GM19463 (cell line): ENCODE results near the gene ACTR3C.
"Not testable (repeated sequence)": the region's sequence is repeated elsewhere in the genome, so short reads cannot be mapped to it uniquely, and the experiment has no call there.

ENCODE experiments used
- ATAC-seq: cut with Tn5 transposase; IDR thresholded peaks from one replicate; pipeline ENCODE4 v1.9.1; 2021; ENCODE audit warnings: mild to moderate bottlenecking, moderate library complexity; ENCODE audit not compliant: unreplicated experiment

ACTR3C gene

GRCh38 chr7:150285849-150286754 lies 37.2 kb downstream of the ACTR3C start:
- ATAC-seq: peak; percentile 79

GRCh38 chr7:150283608-150284007 lies 39.7 kb downstream of the ACTR3C start:
- ATAC-seq: not testable (repeated sequence)

DNA sequence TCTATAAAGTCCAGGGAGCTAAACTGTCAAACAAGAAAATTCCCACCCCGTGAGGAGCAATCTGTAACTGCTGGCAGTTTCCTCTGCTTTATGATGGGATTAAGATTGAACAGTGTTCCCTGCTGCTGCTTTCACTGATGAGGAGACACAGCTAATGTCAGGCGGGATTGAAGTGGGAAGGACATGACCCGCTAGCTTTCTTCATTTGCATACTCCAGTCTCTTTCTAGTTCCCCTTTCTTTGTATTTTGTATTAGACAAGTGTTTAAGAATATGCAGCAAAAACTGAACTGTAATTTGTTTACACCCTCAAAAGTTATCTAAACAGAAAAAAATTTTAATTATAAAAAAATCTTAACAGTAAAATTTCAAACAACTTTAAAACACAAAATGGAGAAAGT lies 40.2 kb downstream of the ACTR3C start:
- not testable (repeated sequence) for ATAC-seq

- not testable (repeated sequence) for ATAC-seq
Measured at GRCh38 chr7:150281681-150282403, 41.5 kb downstream of the ACTR3C start.

GRCh38 chr7:150278383-150278782 lies 45.0 kb downstream of the ACTR3C start:
- not testable (repeated sequence) for ATAC-seq

DNA sequence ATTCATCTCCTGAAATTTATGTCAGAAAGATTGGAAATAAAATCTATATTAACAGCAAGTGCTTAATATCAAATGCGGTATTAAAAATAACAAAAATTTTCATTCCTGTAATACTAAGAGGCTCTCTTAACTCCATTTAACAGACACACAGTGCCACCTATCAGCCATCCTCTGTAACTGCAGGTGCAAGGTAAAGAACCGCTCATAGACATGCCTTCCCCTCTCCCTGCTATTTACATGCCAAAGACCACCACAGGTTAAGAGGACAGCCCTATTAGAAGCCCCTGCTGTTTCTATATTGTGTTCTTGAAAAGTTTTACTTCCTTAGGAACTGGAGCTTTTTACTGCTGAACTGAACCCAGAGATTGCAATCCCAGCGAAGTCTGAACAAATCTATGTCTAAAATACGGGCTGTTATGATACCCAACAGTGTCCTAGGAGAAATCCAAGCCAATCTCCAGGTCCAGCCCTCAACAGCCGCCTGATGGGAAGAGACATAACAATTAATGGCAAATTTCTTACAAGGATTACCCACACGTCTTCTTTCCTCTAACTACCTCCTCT lies 47.1 kb downstream of the ACTR3C start:
- ATAC-seq: peak; percentile 63

DNA sequence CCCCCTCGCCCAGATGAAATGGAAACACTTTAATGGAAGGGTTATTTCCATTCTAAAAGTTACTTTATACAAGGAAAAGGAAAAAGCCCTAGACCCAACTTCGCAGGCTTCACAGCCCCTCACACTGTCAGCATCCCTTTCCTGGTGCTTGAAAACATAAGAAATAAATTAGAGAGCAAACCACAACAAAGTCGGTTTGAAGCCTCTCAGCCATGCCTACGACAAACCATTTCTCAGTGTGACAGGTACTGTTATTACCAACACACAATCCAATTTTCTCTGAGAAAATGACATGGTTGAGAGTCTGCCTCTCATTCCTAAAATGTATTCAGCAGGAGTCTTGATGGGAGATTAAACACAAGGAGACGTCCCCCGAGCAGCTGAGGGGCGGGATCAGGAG lies 51.4 kb downstream of the ACTR3C start:
- not testable (repeated sequence) for ATAC-seq

GRCh38 chr7:150270101-150270824 lies 53.1 kb downstream of the ACTR3C start:
- ATAC-seq: not testable (repeated sequence)

DNA sequence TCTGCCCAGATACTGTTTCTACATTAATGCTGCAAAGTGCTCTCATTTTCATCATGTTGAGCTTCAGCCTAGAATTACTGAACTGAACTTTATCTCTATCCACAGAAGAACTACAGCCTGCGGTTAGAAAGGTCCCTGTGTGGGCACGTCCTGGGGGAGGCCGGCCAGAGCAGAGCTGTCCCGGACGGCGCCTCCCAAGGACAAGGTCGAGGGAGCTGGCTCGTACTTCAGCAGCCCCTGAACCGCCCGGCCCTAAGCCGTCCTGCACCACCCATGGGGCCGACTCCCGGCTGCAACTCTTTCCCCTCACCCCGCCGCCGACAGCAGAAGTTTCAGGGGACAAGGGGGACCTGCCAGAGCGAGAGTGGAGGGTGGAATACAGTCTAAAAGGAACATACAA lies 54.5 kb downstream of the ACTR3C start:
- ATAC-seq: not testable (repeated sequence)

DNA sequence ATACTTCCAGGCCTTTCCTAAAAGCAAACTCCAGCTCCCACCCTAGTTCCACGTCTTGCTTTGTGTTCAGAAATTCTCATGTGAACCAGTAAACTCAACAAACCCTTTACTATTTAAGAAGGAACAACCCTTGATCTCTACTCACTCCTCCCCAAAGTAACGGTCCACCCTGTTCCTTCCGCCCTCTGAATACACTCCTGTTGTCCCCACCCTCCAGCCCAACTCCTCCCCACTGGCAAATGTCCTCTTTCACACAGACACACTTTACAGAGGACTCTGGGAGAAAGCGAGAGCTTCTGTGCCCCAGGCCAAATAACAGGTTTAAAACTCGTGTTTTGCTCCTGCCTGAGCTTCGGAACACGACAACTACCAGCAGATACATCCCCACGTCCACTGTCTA lies 55.1 kb downstream of the ACTR3C start:
- not testable (repeated sequence) for ATAC-seq

DNA sequence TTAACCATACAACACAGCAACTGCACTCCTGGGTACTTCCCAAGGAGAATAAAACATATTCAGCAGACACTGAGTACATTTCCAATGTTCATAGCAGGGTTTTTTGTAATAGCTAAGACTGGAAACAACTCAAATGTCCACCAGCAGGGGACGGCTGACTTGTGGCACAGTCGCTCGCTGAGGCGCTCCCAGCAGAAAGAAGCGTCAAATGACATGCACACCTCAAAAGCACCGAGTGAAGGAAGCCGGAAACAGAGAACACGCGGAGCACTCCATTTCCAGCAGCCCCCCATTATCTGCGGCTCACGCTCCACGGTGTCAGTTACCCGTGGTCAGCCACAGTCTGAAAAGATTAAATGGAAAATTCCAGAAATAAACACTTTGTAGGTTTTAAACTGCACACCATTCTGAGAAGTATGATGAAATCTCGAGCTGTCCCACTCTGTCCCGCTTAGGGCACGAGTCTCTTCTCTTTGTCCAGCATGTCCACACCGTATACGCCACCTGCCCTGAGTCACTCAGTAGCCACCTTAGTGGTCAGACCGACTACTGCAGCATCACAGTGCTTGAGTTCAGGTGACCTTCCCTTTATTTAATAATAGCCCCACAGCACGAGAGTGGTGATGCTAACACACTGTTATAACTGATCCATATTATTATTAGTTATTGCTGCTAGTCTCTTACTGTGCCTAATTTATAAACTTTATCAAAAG lies 56.2 kb downstream of the ACTR3C start:
- ATAC-seq: not testable (repeated sequence)

DNA sequence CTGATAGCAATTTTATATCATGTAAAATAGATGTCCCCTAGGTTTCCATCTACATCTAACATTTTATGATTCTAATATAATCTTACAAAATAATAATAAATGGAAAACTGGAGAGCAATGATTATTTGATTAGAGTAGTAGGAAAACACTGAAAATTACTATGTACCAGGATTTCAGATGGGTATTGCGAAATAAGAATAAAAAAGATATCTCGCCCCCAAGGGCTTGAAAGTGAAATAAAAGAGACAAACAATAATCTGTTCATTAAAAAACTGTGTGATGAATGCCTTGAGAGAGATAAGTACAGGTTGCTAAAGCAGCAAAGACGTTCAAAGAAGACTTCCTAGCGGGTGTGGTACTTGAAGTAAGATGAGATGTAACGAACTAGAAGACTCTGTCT lies 60.7 kb downstream of the ACTR3C start:
- not testable (repeated sequence) for ATAC-seq

GRCh38 chr7:150247745-150248144 lies 75.6 kb downstream of the ACTR3C start:
- ATAC-seq: not testable (repeated sequence)

- not testable (repeated sequence) for ATAC-seq
Measured at GRCh38 chr7:150245208-150245607, 78.1 kb downstream of the ACTR3C start.

DNA sequence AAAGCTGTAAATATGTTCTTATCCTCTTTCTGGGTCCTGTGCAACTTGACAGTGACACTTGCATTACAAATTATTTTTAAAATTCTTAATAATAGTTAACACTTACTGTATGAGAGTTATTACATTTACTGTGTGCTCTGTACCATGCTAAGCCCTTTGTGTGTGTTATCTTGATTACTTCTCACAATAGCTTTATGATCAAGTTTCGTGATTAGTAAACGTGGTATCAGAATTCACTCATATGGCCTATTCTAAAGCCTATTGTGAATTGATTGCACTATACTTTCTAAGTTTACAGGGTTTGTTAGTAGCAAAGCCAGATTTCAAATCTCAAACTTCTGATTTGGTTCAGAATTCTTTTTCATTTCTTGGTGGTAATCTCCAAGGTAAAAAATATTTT lies 80.4 kb downstream of the ACTR3C start:
- ATAC-seq: not testable (repeated sequence)

DNA sequence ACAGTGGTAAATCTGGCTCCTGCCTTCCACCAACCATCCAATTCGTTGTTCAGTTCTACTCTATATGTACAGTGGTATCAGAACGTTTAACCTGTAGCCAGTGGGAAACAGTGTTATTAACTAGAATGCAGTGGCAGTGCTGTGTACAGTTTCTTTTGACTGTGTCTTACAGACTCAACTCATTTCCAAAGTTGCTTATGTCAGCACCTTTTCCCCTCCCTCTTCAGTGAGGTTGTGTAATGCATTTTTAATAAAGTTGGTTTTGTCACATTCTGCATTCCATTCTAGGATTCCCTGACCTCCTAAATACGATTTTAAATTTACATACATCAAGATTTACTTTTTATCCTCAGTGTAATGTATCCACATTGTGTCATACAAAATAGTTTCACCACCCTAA lies 97.9 kb downstream of the ACTR3C start:
- ATAC-seq: not testable (repeated sequence)

- not testable (repeated sequence) for ATAC-seq
Measured at GRCh38 chr7:150222083-150222972, 101.0 kb downstream of the ACTR3C start.

DNA sequence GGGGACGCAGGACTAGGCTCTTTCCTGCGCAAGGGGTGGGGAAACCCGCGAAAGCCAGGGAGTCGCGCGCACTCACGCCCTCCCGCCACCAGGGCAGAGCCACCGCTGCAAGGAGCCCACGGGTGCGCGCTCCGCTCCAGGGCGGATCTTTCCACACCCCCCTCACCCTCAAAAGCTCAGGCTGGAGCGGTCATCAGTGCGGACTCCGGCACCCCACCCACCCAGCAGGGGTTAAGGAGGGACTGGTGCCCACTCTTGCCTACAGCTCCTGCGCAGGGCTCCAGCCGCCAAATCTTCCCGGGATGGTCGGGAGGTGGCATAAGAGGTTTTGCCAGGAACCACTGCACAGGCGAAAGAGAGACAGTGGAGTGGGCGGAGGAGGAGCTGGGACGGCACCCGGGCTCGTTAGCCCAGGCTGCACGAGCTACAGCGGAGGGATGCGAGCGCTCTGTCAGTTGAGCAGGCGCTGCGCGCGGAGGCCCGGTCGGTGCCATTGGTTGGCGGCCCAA lies 102.6 kb downstream of the ACTR3C start:
- not testable (repeated sequence) for ATAC-seq
